Lower lobe of right lung (tissue), 2 donors: ENCODE results near the gene GSG1L. TPM values are rescaled to one million over a fixed set of nuclear protein-coding genes. Genes with fewer than 3 reads are reported as not detected.
A peak's percentile ranks its signal among the peaks of the same experiment; 100 is the strongest.

Source experiments
- ATAC-seq, 2 donors: fragments of 200-7000 bp; cut with Tn5 transposase; one replicate each; pipeline ENCODE4 v1.9.1; 2020 to 2022; ENCODE audit warnings: mild to moderate bottlenecking in 2 of 2, moderate library complexity in 2 of 2
- DNase-seq: peaks from one replicate; pipeline ENCODE4 v3.0.0-alpha.2; 2020
- H3K27ac ChIP-seq: fragments of 200-600 bp; one replicate; pipeline ENCODE4 v1.8.0; 2022
- H3K27me3 ChIP-seq: fragments of 200-600 bp; one replicate; pipeline ENCODE4 v1.8.0; 2022; ENCODE audit warnings: low read depth
- H3K36me3 ChIP-seq: fragments of 200-600 bp; one replicate; pipeline ENCODE4 v1.8.0; 2022; ENCODE audit warnings: mild to moderate bottlenecking
- H3K4me1 ChIP-seq: fragments of 200-600 bp; one replicate; pipeline ENCODE4 v1.8.0; 2022
- H3K4me3 ChIP-seq: fragments of 200-600 bp; one replicate; pipeline ENCODE4 v1.8.0; 2022; ENCODE audit warnings: mild to moderate bottlenecking
- H3K9me3 ChIP-seq: fragments of 200-600 bp; one replicate; pipeline ENCODE4 v1.8.0; 2022
- CTCF ChIP-seq: fragments of 200-600 bp; IDR thresholded peaks from one replicate; pipeline ENCODE4 v1.8.0; 2022; ENCODE audit warnings: antibody characterized with exemption, mild to moderate bottlenecking
- intact Hi-C: fragments of 100-400 bp; cut with DNase I; formaldehyde crosslinking; loops from one replicate; pipeline ENCODE4 v1.11.0; 2022
- total RNA-seq: library from RNA; stranded (reverse); fragmentation: NEBNext Ultra II Directional; extraction: Animal tissue kit (Norgen Biotek cat#: 25700); gene quantifications from one replicate; pipeline ENCODE4 v1.2.1, GENCODE V29; 2021
- donor health status: DM: no; HTN: yes; CAD: no; lungs with severe emphysema.

GSG1L gene
- total RNA-seq, 1 donor from 2014 or later, result 0.30 TPM

- Histone ChIP-seq H3K27ac (no peak overlapping the region), H3K4me1 (no peaks in the 10 kb centered on the region), H3K27me3 (peaks cover 16% of the 10 kb centered on the region), H3K36me3 (no peaks in the 10 kb centered on the region), H3K9me3 (no peaks in the 10 kb centered on the region), H3K4me3 (no peak overlapping the region)
- no peak for DNase-seq
- TF ChIP-seq CTCF, result no peak
- intact Hi-C loops, result no loop called here
- ATAC-seq, result no peak
These were observed 4.3 kb upstream of the GSG1L start for GRCh38 chr16:28067604-28068379.

GRCh38 chr16:28064706-28065249 lies 1.3 kb upstream of the GSG1L start:
- Histone ChIP-seq H3K27ac (no peak overlapping the region), H3K4me3 (no peak overlapping the region), H3K9me3 (no peaks in the 10 kb centered on the region), H3K27me3 (peaks cover 37% of the 10 kb centered on the region), H3K4me1 (no peaks in the 10 kb centered on the region), H3K36me3 (no peaks in the 10 kb centered on the region)
- DNase-seq, result peak; percentile 21
- intact Hi-C loops, result no loop called here
- no peak for ATAC-seq
- TF ChIP-seq CTCF, result no peak

- intact Hi-C loops, result no loop called here
- DNase-seq (peak; percentile 10), ATAC-seq (no peak)
- Histone ChIP-seq H3K27me3 (peaks cover 37% of the 10 kb centered on the region), H3K4me1 (no peaks in the 10 kb centered on the region), H3K36me3 (no peaks in the 10 kb centered on the region), H3K27ac (no peak overlapping the region), H3K9me3 (no peaks in the 10 kb centered on the region), H3K4me3 (no peak overlapping the region)
- no peak for TF ChIP-seq CTCF
These were observed 636 bp upstream of the GSG1L start for GRCh38 chr16:28064150-28064549.

- peaks cover 40% of the 10 kb centered on the region for H3K27me3 ChIP-seq
- DNase-seq (no peak), ATAC-seq (no peak)
- no peaks in the 10 kb centered on the region for H3K36me3 ChIP-seq
- H3K9me3 ChIP-seq, result no peaks in the 10 kb centered on the region
- H3K4me3 ChIP-seq, result peak overlapping the region; percentile 19
- TF ChIP-seq CTCF, result no peak
- H3K27ac ChIP-seq, result no peak overlapping the region
- intact Hi-C loops, result no loop called here
- H3K4me1 ChIP-seq, result no peaks in the 10 kb centered on the region
These were observed 530 bp downstream of the GSG1L start for GRCh38 chr16:28062847-28063521.

GRCh38 chr16:28062261-28062846 lies 1.2 kb downstream of the GSG1L start:
- Histone ChIP-seq H3K27me3 (peaks cover 46% of the 10 kb centered on the region), H3K27ac (no peak overlapping the region), H3K4me1 (no peaks in the 10 kb centered on the region), H3K9me3 (no peaks in the 10 kb centered on the region), H3K4me3 (peak overlapping the region; percentile 19), H3K36me3 (no peaks in the 10 kb centered on the region)
- no peak for TF ChIP-seq CTCF
- DNase-seq (no peak), ATAC-seq (no peak)
- intact Hi-C loops, result no loop called here
